ENCODE results near the gene NKPD1.

DNA sequence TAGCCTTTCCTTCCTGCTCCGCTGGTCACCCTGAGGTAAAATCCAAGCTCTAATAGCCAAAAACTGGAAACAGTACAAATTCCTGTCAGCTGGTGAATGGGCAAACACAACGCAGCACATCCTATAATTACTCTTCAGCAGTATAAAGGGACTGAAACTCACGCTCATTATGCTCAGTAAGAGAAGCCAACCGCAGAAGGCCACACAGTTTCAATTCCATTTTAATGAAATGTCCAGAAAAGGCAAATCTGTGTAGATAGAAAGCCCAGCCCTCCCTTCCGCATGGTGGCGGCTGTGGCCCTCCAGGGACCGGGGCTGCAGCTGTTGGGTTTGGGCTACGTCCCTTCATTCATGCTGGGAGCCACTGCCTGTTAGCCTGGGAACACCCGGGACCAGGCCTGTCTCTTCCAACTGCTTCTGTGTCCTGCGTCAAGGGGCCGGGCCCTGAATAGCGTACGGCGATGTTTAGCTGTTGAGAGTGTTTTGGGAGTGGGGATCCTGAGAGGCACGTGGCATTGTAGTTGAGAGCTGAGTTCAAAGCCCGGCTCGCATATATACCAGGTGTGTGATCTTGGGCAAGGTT, 23.5 kb downstream of the NKPD1 start:
- no peak for TF ChIP-seq GATA2 (IDR thresholded peaks at IDR 0.05; ENCODE audit: low read depth, low read length)
- TF ChIP-seq GATA3 (IDR thresholded peaks at IDR 0.05; ENCODE audit: low read depth, low read length) = no peak
